AG09319 (cell line): ENCODE results near the gene CCDC88B.
"Not testable (repeated sequence)": the region's sequence is repeated elsewhere in the genome, so short reads cannot be mapped to it uniquely, and the experiment has no call there.

Experiments
- DNase-seq: peaks from one replicate; pipeline ENCODE4 v3.0.0-alpha.2; 2010; ENCODE audit warnings: low read depth; ENCODE audit errors: extremely low read depth
- TF ChIP-seq, protein P1 (sequence below): IDR thresholded peaks from 2 replicates; pipeline ENCODE4 v1.5.1; 2011; ENCODE audit warnings: low read depth, mild to moderate bottlenecking, inconsistent platforms, low read length, moderate library complexity

CCDC88B gene

DNA sequence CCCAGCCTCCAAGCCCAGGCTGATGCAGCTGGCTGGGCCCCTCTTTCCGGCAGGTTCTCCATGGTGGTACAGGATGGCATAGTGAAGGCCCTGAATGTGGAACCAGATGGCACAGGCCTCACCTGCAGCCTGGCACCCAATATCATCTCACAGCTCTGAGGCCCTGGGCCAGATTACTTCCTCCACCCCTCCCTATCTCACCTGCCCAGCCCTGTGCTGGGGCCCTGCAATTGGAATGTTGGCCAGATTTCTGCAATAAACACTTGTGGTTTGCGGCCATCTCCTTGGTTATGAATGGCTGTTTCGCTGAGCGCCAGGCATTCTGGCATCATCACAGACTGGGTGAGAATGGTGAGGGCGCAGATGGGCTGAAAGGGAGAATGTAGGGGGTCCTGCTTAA is 18.5 kb upstream of the CCDC88B start:
- no peak for DNase-seq
- TF ChIP-seq, protein P1, sequence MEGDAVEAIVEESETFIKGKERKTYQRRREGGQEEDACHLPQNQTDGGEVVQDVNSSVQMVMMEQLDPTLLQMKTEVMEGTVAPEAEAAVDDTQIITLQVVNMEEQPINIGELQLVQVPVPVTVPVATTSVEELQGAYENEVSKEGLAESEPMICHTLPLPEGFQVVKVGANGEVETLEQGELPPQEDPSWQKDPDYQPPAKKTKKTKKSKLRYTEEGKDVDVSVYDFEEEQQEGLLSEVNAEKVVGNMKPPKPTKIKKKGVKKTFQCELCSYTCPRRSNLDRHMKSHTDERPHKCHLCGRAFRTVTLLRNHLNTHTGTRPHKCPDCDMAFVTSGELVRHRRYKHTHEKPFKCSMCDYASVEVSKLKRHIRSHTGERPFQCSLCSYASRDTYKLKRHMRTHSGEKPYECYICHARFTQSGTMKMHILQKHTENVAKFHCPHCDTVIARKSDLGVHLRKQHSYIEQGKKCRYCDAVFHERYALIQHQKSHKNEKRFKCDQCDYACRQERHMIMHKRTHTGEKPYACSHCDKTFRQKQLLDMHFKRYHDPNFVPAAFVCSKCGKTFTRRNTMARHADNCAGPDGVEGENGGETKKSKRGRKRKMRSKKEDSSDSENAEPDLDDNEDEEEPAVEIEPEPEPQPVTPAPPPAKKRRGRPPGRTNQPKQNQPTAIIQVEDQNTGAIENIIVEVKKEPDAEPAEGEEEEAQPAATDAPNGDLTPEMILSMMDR: no peak

DNA sequence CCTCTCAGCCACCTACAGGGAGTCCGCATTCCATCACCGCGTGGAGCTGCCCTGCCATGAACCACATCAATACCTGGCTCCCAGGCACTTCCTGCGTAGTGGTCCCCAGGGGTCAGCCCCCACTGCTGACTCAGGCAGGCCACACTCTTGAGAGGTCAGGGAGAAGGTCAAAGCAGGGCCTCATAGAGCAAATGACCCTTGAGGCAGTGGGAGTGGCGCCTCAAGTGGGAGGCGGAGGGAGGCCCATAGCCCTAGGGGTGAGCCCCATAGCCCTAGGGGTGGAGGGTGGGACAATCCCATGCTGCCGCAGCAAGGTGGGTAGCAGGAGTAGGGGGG is 17.1 kb upstream of the CCDC88B start:
- no peak for DNase-seq
- TF ChIP-seq, protein P1: no peak

DNA sequence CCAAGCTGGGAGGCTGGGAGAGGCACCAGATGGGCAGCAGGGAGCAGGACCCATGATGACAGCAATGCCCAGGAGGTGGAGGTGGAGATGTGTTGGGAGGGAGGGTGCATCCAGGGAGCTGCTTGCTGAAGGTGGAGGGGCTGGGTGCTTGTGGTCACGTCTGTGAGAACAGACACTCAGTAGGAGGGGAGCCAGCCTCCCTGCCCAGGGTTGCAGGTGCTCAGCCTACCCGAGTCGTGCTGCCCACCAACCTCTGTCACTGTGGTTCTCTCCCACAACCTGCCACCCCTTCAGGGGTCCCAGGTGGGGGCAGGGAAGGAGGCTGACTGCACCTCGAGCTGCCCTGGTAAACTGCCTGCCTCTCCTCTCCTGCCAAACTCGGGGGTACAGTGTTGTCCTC is 16.6 kb upstream of the CCDC88B start:
- no peak for DNase-seq
- TF ChIP-seq, protein P1: no peak

DNA sequence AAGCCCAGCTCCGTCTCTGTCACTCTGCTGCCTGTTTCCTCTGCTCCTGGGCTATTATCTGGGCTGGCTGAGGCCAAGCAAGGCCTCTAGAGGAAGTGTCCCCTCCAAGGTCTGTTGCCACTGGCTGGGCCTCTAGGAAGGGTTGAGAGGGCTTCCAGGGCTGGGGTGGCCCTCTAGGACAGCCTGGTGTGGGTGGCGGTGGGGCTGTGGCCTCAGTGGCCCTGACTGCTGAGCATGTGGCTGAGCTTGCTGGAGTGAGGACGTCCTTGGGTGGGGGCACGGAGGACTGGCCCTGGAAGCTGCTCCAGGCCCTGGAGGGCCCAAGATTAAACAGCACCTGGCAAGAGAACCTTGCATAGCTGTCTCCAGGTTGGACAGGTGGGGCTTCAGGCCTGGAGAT is 16.0 kb upstream of the CCDC88B start:
- not testable (repeated sequence) for DNase-seq

DNA sequence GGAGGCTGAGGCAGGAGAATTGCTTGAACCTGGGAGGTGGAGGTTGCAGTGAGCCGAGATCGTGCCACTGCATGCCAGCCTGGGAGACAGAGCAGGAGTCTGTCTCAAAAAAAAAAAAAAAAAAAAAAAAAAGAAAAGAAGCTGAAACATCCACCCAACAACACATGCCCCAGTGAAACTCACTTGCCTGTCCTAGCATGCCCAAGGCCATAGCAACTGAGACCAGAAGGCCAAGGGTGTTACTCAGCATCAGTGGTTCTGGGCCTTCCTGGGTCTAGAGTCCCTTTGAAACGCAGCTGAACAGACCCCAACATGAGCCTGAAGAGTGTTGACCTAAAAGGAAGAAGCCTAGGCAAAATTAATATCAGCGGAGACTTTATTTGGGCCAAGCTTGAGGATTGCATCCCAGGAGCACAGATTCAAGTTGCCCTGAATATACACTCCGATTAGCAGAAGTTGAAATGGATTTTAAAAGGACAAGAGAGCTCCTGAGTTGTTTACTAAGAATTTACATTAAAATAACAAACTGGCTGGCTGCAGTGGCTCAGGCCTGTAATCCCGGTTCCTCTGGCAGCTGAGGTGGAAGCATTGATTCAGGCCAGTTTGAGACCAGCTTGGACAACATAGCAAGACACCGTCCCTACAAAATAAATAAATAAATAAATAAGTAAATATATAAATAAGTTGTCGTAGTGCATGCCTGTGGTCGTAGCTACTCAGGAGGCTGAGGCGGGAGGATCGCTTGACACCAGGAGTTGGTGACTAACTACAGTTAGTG is 15.1 kb upstream of the CCDC88B start:
- no peak for DNase-seq
- TF ChIP-seq, protein P1: no peak

DNA sequence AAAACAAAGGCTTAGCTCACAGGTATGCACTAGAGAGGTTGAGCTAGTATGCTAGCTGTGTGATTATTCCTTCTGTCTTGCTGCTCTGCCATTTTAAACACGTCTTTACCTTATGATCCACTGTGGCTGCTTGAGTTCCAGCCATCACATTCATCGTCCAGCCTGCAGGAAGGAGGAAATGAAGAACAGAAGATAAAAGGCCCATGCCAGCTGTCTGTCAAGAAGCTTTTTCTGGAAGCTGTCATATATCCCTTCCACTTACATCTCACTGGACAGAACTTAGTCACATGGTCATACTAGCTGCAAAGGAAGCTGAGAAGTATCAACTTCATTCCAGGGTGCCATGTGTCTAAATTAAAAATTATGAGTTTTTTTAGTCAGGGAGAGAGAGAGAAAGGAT is 12.6 kb upstream of the CCDC88B start:
- TF ChIP-seq, protein P1: no peak
- DNase-seq: no peak

DNA sequence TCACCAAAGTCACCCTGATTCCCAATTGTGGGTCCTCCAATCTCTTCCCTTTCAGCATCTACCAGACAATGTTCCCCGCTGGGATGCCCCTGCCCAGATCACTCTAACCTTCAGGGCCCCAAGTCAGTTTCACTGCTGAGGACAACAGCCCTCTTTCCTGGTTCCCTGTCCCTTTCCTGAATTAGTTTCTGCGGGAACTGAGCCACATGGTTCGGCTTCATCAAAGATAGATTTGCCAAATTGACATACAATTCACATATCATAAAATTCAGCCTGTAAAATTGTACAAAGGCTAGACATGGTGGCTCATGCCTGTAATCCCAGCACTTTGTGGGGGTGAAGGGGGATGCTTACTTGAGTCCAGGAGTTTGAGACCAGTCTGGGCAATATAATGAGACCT is 12.0 kb upstream of the CCDC88B start:
- TF ChIP-seq, protein P1: no peak
- no peak for DNase-seq

DNA sequence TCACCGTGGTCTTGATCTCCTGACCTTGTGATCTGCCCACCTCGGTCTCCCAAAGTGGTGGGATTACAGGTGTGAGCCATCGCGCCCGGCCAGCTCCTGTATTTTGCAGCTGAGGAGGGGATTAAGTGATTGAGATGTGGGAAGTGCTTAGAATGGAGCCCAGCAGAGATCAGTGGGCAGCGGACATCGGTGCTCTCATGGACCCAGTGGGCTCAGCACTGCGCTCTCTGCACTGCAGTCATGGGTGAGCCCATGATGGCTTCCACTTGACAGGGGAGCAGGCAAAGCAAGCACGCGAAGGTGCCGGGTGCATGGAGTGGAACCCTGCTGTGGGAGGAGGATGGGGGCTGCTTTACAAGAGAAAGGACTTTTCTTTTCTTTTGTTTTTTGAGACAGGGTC is 9.1 kb upstream of the CCDC88B start:
- TF ChIP-seq, protein P1: no peak
- DNase-seq: no peak
